Effector memory CD4-positive, alpha-beta T cell (primary cell): Measurements from ENCODE around the gene NADK2.

ENCODE experiments used
- DNase-seq, 3 donors: peaks; one replicate each; pipeline ENCODE4 v3.0.0-alpha.2; 2020
- H3K27ac ChIP-seq: 2 replicates; pipeline ENCODE4 v1.7.0; 2013; ENCODE audit warnings: mild to moderate bottlenecking, low read length, moderate library complexity; ENCODE audit not compliant: insufficient read depth, poor library complexity, severe bottlenecking
- H3K27me3 ChIP-seq: replicated peaks from 2 replicates; pipeline ENCODE4 v1.7.0; 2013; ENCODE audit warnings: mild to moderate bottlenecking, low read length; ENCODE audit not compliant: insufficient read depth, control insufficient read depth, poor library complexity, severe bottlenecking
- H3K36me3 ChIP-seq: 2 replicates; pipeline ENCODE4 v1.7.0; 2013; ENCODE audit warnings: mild to moderate bottlenecking, low read length, moderate library complexity; ENCODE audit not compliant: control insufficient read depth, insufficient read depth
- H3K4me1 ChIP-seq: 2 replicates; pipeline ENCODE4 v1.7.0; 2013; ENCODE audit warnings: low read length, mild to moderate bottlenecking; ENCODE audit not compliant: control insufficient read depth, insufficient read depth, poor library complexity, severe bottlenecking
- H3K4me3 ChIP-seq: 2 replicates; pipeline ENCODE4 v1.7.0; 2013; ENCODE audit warnings: low read length, low read depth, mild to moderate bottlenecking; ENCODE audit not compliant: insufficient read depth, poor library complexity, severe bottlenecking
- H3K9me3 ChIP-seq: 2 replicates; pipeline ENCODE4 v1.7.0; 2013; ENCODE audit warnings: mild to moderate bottlenecking, low read length, moderate library complexity; ENCODE audit not compliant: control insufficient read depth

NADK2 gene

GRCh38 chr5:36270876-36271575 lies 29.3 kb upstream of the NADK2 start:
- Histone ChIP-seq H3K4me1 (no peaks in the 10 kb centered on the region), H3K9me3 (no peaks in the 10 kb centered on the region), H3K36me3 (no peaks in the 10 kb centered on the region), H3K27ac (no peak overlapping the region), H3K27me3 (no peaks in the 10 kb centered on the region), H3K4me3 (no peak overlapping the region)
- no peak for DNase-seq

GRCh38 chr5:36270175-36270574 lies 28.4 kb upstream of the NADK2 start:
- H3K27ac ChIP-seq = no peak overlapping the region
- H3K36me3 ChIP-seq = no peaks in the 10 kb centered on the region
- H3K4me3 ChIP-seq = no peak overlapping the region
- no peaks in the 10 kb centered on the region for H3K9me3 ChIP-seq
- H3K4me1 ChIP-seq = no peaks in the 10 kb centered on the region
- H3K27me3 ChIP-seq = no peaks in the 10 kb centered on the region
- no peak for DNase-seq

- no peak overlapping the region for H3K27ac ChIP-seq
- H3K27me3 ChIP-seq = no peaks in the 10 kb centered on the region
- H3K4me1 ChIP-seq = no peaks in the 10 kb centered on the region
- H3K9me3 ChIP-seq = no peaks in the 10 kb centered on the region
- H3K36me3 ChIP-seq = no peaks in the 10 kb centered on the region
- no peak overlapping the region for H3K4me3 ChIP-seq
- DNase-seq = no peak
These were observed 27.8 kb upstream of the NADK2 start for GRCh38 chr5:36269478-36269877.

GRCh38 chr5:36267905-36268304 lies 26.2 kb upstream of the NADK2 start:
- H3K27ac ChIP-seq = no peak overlapping the region
- no peak for DNase-seq
- no peaks in the 10 kb centered on the region for H3K36me3 ChIP-seq
- no peaks in the 10 kb centered on the region for H3K4me1 ChIP-seq
- no peak overlapping the region for H3K4me3 ChIP-seq
- no peaks in the 10 kb centered on the region for H3K27me3 ChIP-seq
- no peaks in the 10 kb centered on the region for H3K9me3 ChIP-seq

- Histone ChIP-seq H3K27ac (no peak overlapping the region), H3K9me3 (no peaks in the 10 kb centered on the region), H3K36me3 (no peaks in the 10 kb centered on the region), H3K4me3 (no peak overlapping the region), H3K4me1 (no peaks in the 10 kb centered on the region), H3K27me3 (no peaks in the 10 kb centered on the region)
- DNase-seq = no peak
These were observed 22.6 kb upstream of the NADK2 start for GRCh38 chr5:36264202-36264760.

GRCh38 chr5:36261186-36261585 lies 19.5 kb upstream of the NADK2 start:
- Histone ChIP-seq H3K27me3 (no peaks in the 10 kb centered on the region), H3K4me1 (no peaks in the 10 kb centered on the region), H3K27ac (no peak overlapping the region), H3K4me3 (no peak overlapping the region), H3K36me3 (no peaks in the 10 kb centered on the region), H3K9me3 (no peaks in the 10 kb centered on the region)
- DNase-seq = no peak

GRCh38 chr5:36253575-36253974 lies 11.8 kb upstream of the NADK2 start:
- no peaks in the 10 kb centered on the region for H3K27me3 ChIP-seq
- H3K4me3 ChIP-seq = no peak overlapping the region
- no peaks in the 10 kb centered on the region for H3K9me3 ChIP-seq
- no peak overlapping the region for H3K27ac ChIP-seq
- no peaks in the 10 kb centered on the region for H3K36me3 ChIP-seq
- DNase-seq = no peak
- no peaks in the 10 kb centered on the region for H3K4me1 ChIP-seq

- H3K27ac ChIP-seq = no peak overlapping the region
- H3K9me3 ChIP-seq = no peaks in the 10 kb centered on the region
- no peak overlapping the region for H3K4me3 ChIP-seq
- H3K27me3 ChIP-seq = no peaks in the 10 kb centered on the region
- H3K4me1 ChIP-seq = no peaks in the 10 kb centered on the region
- DNase-seq = no peak
- H3K36me3 ChIP-seq = no peaks in the 10 kb centered on the region
These were observed 11.1 kb upstream of the NADK2 start for GRCh38 chr5:36252722-36253365.

GRCh38 chr5:36251218-36251617 lies 9.5 kb upstream of the NADK2 start:
- no peak for DNase-seq
- no peak overlapping the region for H3K27ac ChIP-seq
- H3K27me3 ChIP-seq = no peaks in the 10 kb centered on the region
- no peaks in the 10 kb centered on the region for H3K4me1 ChIP-seq
- H3K9me3 ChIP-seq = no peaks in the 10 kb centered on the region
- H3K36me3 ChIP-seq = no peaks in the 10 kb centered on the region
- no peak overlapping the region for H3K4me3 ChIP-seq

- H3K4me3 ChIP-seq = no peak overlapping the region
- no peaks in the 10 kb centered on the region for H3K9me3 ChIP-seq
- DNase-seq = no peak
- no peaks in the 10 kb centered on the region for H3K27me3 ChIP-seq
- H3K27ac ChIP-seq = no peak overlapping the region
- H3K36me3 ChIP-seq = no peaks in the 10 kb centered on the region
- H3K4me1 ChIP-seq = no peaks in the 10 kb centered on the region
These were observed 8.7 kb upstream of the NADK2 start for GRCh38 chr5:36250427-36250826.
